RWPE2 (cell line): ENCODE results near the gene CSNK1G1.

Source experiments
- ATAC-seq: fragments of 200-7000 bp; cut with Tn5 transposase; 3 replicates; pipeline ENCODE4 v1.9.1; 2021; ENCODE audit warnings: low read depth
- DNase-seq: peaks from one replicate; pipeline ENCODE4 v3.0.0-alpha.2; 2020; ENCODE audit warnings: low spot score
- H3K27ac ChIP-seq: fragments of 450-650 bp; 2 replicates; pipeline ENCODE4 v1.5.1; 2017; ENCODE audit warnings: mild to moderate bottlenecking; ENCODE audit not compliant: poor library complexity, severe bottlenecking
- H3K27me3 ChIP-seq: fragments of 250-450 bp; sonication (Bioruptor Pico); 2 replicates; pipeline ENCODE4 v1.5.1; 2021; ENCODE audit warnings: mild to moderate bottlenecking, moderate library complexity; ENCODE audit not compliant: insufficient read depth, poor library complexity, severe bottlenecking
- H3K36me3 ChIP-seq: fragments of 250-450 bp; sonication (Bioruptor Pico); 2 replicates; pipeline ENCODE4 v1.5.1; 2020; ENCODE audit warnings: low read depth, mild to moderate bottlenecking, moderate library complexity
- H3K4me1 ChIP-seq: fragments of 250-450 bp; sonication (Bioruptor Pico); 2 replicates; pipeline ENCODE4 v1.5.1; 2021; ENCODE audit warnings: mild to moderate bottlenecking, moderate library complexity; ENCODE audit not compliant: insufficient read depth, poor library complexity, severe bottlenecking
- H3K4me3 ChIP-seq: fragments of 250-450 bp; sonication (Bioruptor Pico); 2 replicates; pipeline ENCODE4 v1.5.1; 2021; ENCODE audit warnings: mild to moderate bottlenecking, moderate library complexity; ENCODE audit not compliant: severe bottlenecking
- H3K9me3 ChIP-seq: fragments of 250-450 bp; sonication (Bioruptor Pico); 2 replicates; pipeline ENCODE4 v1.5.1; 2021; ENCODE audit warnings: mild to moderate bottlenecking, moderate library complexity; ENCODE audit not compliant: severe bottlenecking
- TF ChIP-seq, protein P1 (sequence below): fragments of 450-650 bp; IDR thresholded peaks from one replicate; pipeline ENCODE4 v1.5.1; 2017; ENCODE audit warnings: mild to moderate bottlenecking, moderate library complexity; ENCODE audit not compliant: poor library complexity, severe bottlenecking

CSNK1G1 gene

DNA sequence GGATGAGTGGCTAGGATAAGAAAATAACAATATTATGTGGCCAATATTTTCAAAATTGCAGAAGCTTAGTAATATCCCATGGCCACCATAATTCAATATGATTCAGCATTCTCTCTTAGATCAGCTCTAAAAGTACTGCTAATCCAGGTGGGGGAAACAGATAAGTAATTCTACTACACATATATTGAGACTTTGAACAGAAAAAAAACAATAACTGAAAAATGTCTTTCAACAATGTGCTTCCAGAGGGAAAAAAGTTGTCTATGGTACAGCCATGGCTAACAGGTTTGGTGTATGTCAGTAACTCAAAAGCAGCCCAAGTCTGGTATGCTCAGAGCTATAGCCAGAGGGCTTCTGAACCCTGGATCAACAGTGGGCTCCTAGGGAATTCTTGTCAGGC, 150.8 kb downstream of the CSNK1G1 start:
- no peaks in the 10 kb centered on the region for H3K9me3 ChIP-seq
- H3K27ac ChIP-seq: no peak overlapping the region
- DNase-seq: no peak
- no peak for ATAC-seq
- H3K27me3 ChIP-seq: no peaks in the 10 kb centered on the region
- TF ChIP-seq, protein P1, sequence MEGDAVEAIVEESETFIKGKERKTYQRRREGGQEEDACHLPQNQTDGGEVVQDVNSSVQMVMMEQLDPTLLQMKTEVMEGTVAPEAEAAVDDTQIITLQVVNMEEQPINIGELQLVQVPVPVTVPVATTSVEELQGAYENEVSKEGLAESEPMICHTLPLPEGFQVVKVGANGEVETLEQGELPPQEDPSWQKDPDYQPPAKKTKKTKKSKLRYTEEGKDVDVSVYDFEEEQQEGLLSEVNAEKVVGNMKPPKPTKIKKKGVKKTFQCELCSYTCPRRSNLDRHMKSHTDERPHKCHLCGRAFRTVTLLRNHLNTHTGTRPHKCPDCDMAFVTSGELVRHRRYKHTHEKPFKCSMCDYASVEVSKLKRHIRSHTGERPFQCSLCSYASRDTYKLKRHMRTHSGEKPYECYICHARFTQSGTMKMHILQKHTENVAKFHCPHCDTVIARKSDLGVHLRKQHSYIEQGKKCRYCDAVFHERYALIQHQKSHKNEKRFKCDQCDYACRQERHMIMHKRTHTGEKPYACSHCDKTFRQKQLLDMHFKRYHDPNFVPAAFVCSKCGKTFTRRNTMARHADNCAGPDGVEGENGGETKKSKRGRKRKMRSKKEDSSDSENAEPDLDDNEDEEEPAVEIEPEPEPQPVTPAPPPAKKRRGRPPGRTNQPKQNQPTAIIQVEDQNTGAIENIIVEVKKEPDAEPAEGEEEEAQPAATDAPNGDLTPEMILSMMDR: no peak
- peaks cover 66% of the 10 kb centered on the region for H3K36me3 ChIP-seq
- no peaks in the 10 kb centered on the region for H3K4me1 ChIP-seq
- no peak overlapping the region for H3K4me3 ChIP-seq

DNA sequence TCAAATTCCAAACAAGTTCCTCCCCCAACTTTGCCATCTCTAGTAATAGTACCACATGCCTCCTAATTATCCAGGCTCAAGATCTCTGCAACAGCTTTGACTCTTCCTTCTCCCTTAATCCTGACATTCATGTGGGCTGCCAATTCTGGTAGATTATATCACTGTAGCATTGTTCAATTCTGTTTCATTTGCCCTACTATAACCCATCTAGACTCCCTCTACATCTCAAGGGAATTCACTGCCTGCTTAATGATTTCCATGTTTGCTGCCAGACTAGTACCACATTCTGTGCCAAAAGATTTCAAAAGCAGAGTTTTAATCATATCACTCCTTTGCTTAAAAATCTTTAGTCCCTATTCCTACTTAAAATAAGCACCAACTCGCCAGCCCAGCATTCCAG, 158.5 kb downstream of the CSNK1G1 start:
- Histone ChIP-seq H3K4me3 (no peak overlapping the region), H3K9me3 (no peaks in the 10 kb centered on the region), H3K36me3 (peaks cover 55% of the 10 kb centered on the region), H3K4me1 (no peaks in the 10 kb centered on the region), H3K27me3 (no peaks in the 10 kb centered on the region), H3K27ac (no peak overlapping the region)
- ATAC-seq: no peak
- TF ChIP-seq, protein P1: no peak
- DNase-seq: no peak

DNA sequence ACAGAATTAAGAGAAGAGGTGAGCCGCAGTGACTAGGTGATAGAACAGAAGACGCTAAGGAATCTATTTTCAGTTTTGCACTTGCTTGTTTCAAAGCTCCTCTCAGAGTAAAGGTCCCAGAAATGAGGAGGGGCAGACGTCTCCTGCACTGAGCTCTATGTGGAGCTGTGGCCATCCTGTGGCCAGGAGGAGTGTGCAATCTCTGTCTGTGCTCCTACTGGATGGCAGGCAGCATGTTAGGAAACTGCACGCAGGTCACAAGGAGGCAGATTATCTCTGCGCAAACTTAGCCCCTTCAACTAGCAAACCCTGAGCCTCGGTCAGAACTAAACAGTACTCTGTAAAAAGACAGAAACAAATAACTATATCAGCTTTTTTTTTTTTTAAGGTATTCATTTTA, 162.0 kb downstream of the CSNK1G1 start:
- H3K9me3 ChIP-seq: no peaks in the 10 kb centered on the region
- peaks cover 27% of the 10 kb centered on the region for H3K36me3 ChIP-seq
- no peak overlapping the region for H3K27ac ChIP-seq
- H3K4me1 ChIP-seq: no peaks in the 10 kb centered on the region
- H3K27me3 ChIP-seq: no peaks in the 10 kb centered on the region
- TF ChIP-seq, protein P1: peak; percentile 8
- DNase-seq: no peak
- no peak overlapping the region for H3K4me3 ChIP-seq
- peak; percentile 29; the same call in 1 of the 3 replicates for ATAC-seq

DNA sequence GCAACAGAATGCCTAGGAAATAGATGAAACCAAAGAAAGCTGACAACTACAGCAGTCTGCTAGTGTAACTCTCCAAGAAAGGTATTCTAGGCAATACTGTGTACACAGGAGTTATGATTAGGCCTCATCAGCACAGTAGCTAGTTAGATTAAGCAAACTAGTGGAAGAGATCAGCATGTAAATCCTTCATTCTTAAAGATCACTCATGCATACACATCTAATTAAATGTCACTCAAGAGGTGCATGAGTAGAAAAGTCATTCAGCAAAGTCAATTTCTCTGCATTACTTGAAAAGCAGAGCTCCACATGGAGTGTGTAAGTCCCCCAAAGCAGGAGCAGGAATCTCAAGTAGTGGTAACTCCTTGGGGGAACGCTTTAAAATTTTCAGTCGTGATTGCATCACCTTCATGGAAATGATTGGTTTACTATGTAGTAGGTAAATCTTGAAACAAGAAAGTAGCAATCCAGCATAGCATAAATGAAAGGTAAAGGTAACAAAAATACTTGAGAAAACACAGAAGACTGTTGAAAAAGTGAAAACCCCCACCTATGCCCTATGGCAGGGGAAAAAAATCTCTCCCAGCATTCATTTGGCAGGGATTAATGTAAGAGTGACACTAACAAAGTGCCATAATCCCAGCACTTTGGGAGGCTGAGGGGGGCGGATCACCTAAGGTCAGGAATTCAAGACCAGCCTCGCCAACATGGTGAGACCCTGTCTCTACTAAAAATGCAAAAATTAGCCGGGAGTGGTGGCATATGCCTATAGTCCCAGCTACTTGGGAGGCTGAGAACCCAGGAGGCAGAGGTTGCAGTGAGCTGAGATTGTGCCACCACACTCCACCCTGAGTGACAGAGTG, 163.8 kb downstream of the CSNK1G1 start:
- H3K4me3 ChIP-seq: no peak overlapping the region
- H3K36me3 ChIP-seq: peaks cover 24% of the 10 kb centered on the region
- H3K27me3 ChIP-seq: no peaks in the 10 kb centered on the region
- no peaks in the 10 kb centered on the region for H3K9me3 ChIP-seq
- TF ChIP-seq, protein P1: no peak
- H3K4me1 ChIP-seq: peaks cover 17% of the 10 kb centered on the region
- no peak for ATAC-seq
- DNase-seq: no peak
- no peak overlapping the region for H3K27ac ChIP-seq
